GM23338 (cell line): ENCODE measurements around the gene DET1. TPM values are rescaled to one million over a fixed set of nuclear protein-coding genes. Genes with fewer than 3 reads are reported as not detected.

Experiments used
- ATAC-seq: fragments of 200-7000 bp; cut with Tn5 transposase; 3 replicates; pipeline ENCODE4 v1.9.1; 2020
- DNase-seq: peaks from one replicate; pipeline ENCODE4 v3.0.0-alpha.2; 2015; ENCODE audit warnings: low spot score
- H2AFZ ChIP-seq: fragments of 200-600 bp; sonication (generic); 2 replicates; pipeline ENCODE4 v1.8.0; 2016; ENCODE audit warnings: antibody characterized with exemption, mild to moderate bottlenecking, moderate library complexity
- H3F3A ChIP-seq: fragments of 200-600 bp; sonication (generic); replicated peaks from 2 replicates; pipeline ENCODE4 v1.8.0; 2017; ENCODE audit warnings: antibody characterized with exemption, mixed run types, low read depth
- H3K27ac ChIP-seq: fragments of 200-600 bp; sonication (generic); 2 replicates; pipeline ENCODE4 v1.6.1; 2016; ENCODE audit warnings: low read depth
- H3K27me3 ChIP-seq: fragments of 200-600 bp; sonication (generic); 2 replicates; pipeline ENCODE4 v1.8.0; 2016; ENCODE audit warnings: mild to moderate bottlenecking, mixed run types, moderate library complexity; ENCODE audit not compliant: insufficient read depth
- H3K36me3 ChIP-seq: fragments of 200-600 bp; sonication (generic); 2 replicates; pipeline ENCODE4 v1.8.0; 2016; ENCODE audit warnings: mild to moderate bottlenecking; ENCODE audit not compliant: insufficient read depth
- H3K4me1 ChIP-seq: fragments of 200-600 bp; sonication (generic); 2 replicates; pipeline ENCODE4 v1.8.0; 2016; ENCODE audit warnings: mild to moderate bottlenecking, moderate library complexity; ENCODE audit not compliant: insufficient read depth
- H3K4me2 ChIP-seq: fragments of 200-600 bp; sonication (generic); 2 replicates; pipeline ENCODE4 v1.7.1; 2017; ENCODE audit warnings: mixed run types
- H3K4me3 ChIP-seq: fragments of 200-600 bp; sonication (generic); 2 replicates; pipeline ENCODE4 v1.6.1; 2016; ENCODE audit warnings: mixed run types
- H3K79me2 ChIP-seq: fragments of 200-600 bp; sonication (generic); replicated peaks from 2 replicates; pipeline ENCODE4 v1.8.0; 2017; ENCODE audit warnings: mild to moderate bottlenecking; ENCODE audit not compliant: insufficient read depth
- H3K9me2 ChIP-seq: fragments of 200-600 bp; sonication (generic); 2 replicates; pipeline ENCODE4 v1.8.0; 2017; ENCODE audit not compliant: insufficient read depth
- H4K20me1 ChIP-seq: fragments of 200-600 bp; sonication (generic); replicated peaks from 2 replicates; pipeline ENCODE4 v1.8.0; 2017; ENCODE audit warnings: mild to moderate bottlenecking; ENCODE audit not compliant: insufficient read depth
- H3K27ac Mint-ChIP-seq: 2 replicates; pipeline ENCODE4 v1.8.0; 2020; ENCODE audit warnings: inconsistent platforms, mild to moderate bottlenecking, moderate library complexity, mixed read lengths
- H3K27me3 Mint-ChIP-seq: 3 replicates; pipeline ENCODE4 v1.8.0; 2022; ENCODE audit warnings: low read depth, mild to moderate bottlenecking, moderate library complexity, mixed read lengths, inconsistent platforms; ENCODE audit not compliant: insufficient read depth, poor library complexity
- H3K36me3 Mint-ChIP-seq: 3 replicates; pipeline ENCODE4 v1.8.0; 2021; ENCODE audit warnings: low read depth, mild to moderate bottlenecking, inconsistent platforms, moderate library complexity, mixed read lengths
- H3K4me1 Mint-ChIP-seq: 3 replicates; pipeline ENCODE4 v1.8.0; 2020; ENCODE audit warnings: mild to moderate bottlenecking, inconsistent platforms, mixed read lengths
- H3K4me3 Mint-ChIP-seq: 3 replicates; pipeline ENCODE4 v1.8.0; 2021; ENCODE audit warnings: moderate library complexity, mild to moderate bottlenecking, inconsistent platforms, mixed read lengths
- H3K9me3 Mint-ChIP-seq: 3 replicates; pipeline ENCODE4 v1.8.0; 2020; ENCODE audit warnings: moderate library complexity, mild to moderate bottlenecking, inconsistent platforms, mixed read lengths
- CREB1 ChIP-seq: fragments of 250-450 bp; sonication (Bioruptor Pico); IDR thresholded peaks from 2 replicates; pipeline ENCODE4 v1.5.0; 2020; ENCODE audit warnings: low read depth, mild to moderate bottlenecking, moderate library complexity
- CTCF ChIP-seq, 2 experiments: fragments of 200-600 bp in 1 of 2; sonication (generic) in 1 of 2; conservative IDR thresholded peaks; 2 replicates each; pipeline versions ENCODE4 v1.5.1 to v1.6.1; 2016 to 2017; ENCODE audit warnings: antibody characterized with exemption in 2 of 2, low read depth in 2 of 2, mild to moderate bottlenecking in 2 of 2, moderate library complexity in 1 of 2
- ETS1 ChIP-seq: IDR thresholded peaks from 2 replicates; pipeline ENCODE4 v1.6.1; 2016; ENCODE audit warnings: antibody characterized with exemption
- EZH2 ChIP-seq: fragments of 200-600 bp; sonication (generic); IDR thresholded peaks from one replicate; pipeline ENCODE4 v1.8.0; 2017; ENCODE audit warnings: antibody characterized with exemption, mild to moderate bottlenecking, low read depth; ENCODE audit not compliant: unreplicated experiment
- EZH2phosphoT487 ChIP-seq: fragments of 200-600 bp; sonication (generic); IDR thresholded peaks from one replicate; pipeline ENCODE4 v1.8.1; 2018; ENCODE audit warnings: antibody characterized with exemption; ENCODE audit not compliant: unreplicated experiment
- JUNB ChIP-seq: IDR thresholded peaks from one replicate; pipeline ENCODE4 v1.6.1; 2016; ENCODE audit warnings: antibody characterized with exemption; ENCODE audit not compliant: unreplicated experiment
- NANOG ChIP-seq: IDR thresholded peaks from 2 replicates; pipeline ENCODE4 v1.6.1; 2016; ENCODE audit warnings: antibody characterized with exemption, borderline replicate concordance
- POLR2AphosphoS5 ChIP-seq: IDR thresholded peaks from 2 replicates; pipeline ENCODE4 v1.6.1; 2016; ENCODE audit warnings: antibody characterized with exemption, low read depth
- REST ChIP-seq: IDR thresholded peaks from one replicate; pipeline ENCODE4 v1.6.1; 2018; ENCODE audit warnings: antibody characterized with exemption; ENCODE audit not compliant: unreplicated experiment
- STAT1 ChIP-seq: IDR thresholded peaks from one replicate; pipeline ENCODE4 v1.6.1; 2016; ENCODE audit warnings: antibody characterized with exemption; ENCODE audit not compliant: unreplicated experiment
- ZNF114 ChIP-seq: fragments of 250-450 bp; sonication (Bioruptor Pico); IDR thresholded peaks from 2 replicates; pipeline ENCODE4 v1.5.0; 2020; ENCODE audit warnings: mild to moderate bottlenecking, moderate library complexity
- ZNF331 ChIP-seq: fragments of 250-450 bp; sonication (Bioruptor Pico); IDR thresholded peaks from 2 replicates; pipeline ENCODE4 v1.5.0; 2020; ENCODE audit warnings: low read depth, mild to moderate bottlenecking, moderate library complexity
- ZNF462 ChIP-seq: fragments of 250-450 bp; sonication (Bioruptor Pico); IDR thresholded peaks from 2 replicates; pipeline ENCODE4 v1.5.0; 2020; ENCODE audit warnings: mild to moderate bottlenecking, moderate library complexity
- polyA plus RNA-seq: library from polyadenylated mRNA; unstranded; fragments of >200 nt; fragmentation: Nextera tagmentation; extraction: Ambion mirVana; gene quantifications from 2 replicates; pipeline ENCODE4 v1.2.1, GENCODE V29; 2016
- total RNA-seq: library from RNA; depleted of rRNA; stranded (reverse); fragments of >200 nt; shearing (Covaris generic); gene quantifications from 2 replicates; pipeline ENCODE4 v1.2.3, GENCODE V29; 2014

Gene DET1
- total and polyA plus RNA-seq, 2 experiments from 2014 or later, result 4.2 to 8.6 TPM

- Mint-ChIP-seq H3K4me1 (peaks cover 14% of the 10 kb centered on the region; the same call in 2 of the 3 replicates), H3K9me3 (no peaks in the 10 kb centered on the region; the same call in 2 of the 3 replicates), H3K36me3 (peaks cover 27% of the 10 kb centered on the region), H3K4me3 (peak within 1 kb of the TSS; percentile 99), H3K27me3 (peaks cover 7% of the 10 kb centered on the region), H3K27ac (peak within 1 kb of the TSS; percentile 99)
- H3K4me2 ChIP-seq, result peak within 1 kb of the TSS; percentile 94
- DNase-seq, result peak; percentile 96
- peaks cover 12% of the 10 kb centered on the region; the same call in 1 of the 2 replicates for H4K20me1 ChIP-seq
- peaks cover 9% of the 10 kb centered on the region; the same call in 1 of the 2 replicates for H3K4me1 ChIP-seq
- H3K9me2 ChIP-seq, result no peaks in the 10 kb centered on the region
- H3F3A ChIP-seq, result no peaks in the 10 kb centered on the region
- H2AFZ ChIP-seq, result peak within 1 kb of the TSS; percentile 87; the same call in 1 of the 2 replicates
- H3K27ac ChIP-seq, result peak within 1 kb of the TSS; percentile 90
- H3K27me3 ChIP-seq, result no peaks in the 10 kb centered on the region
- H3K4me3 ChIP-seq, result peak within 1 kb of the TSS; percentile 91
- peaks cover 25% of the 10 kb centered on the region for H3K36me3 ChIP-seq
- ATAC-seq, result peak; percentile 90
- peaks cover 43% of the 10 kb centered on the region for H3K79me2 ChIP-seq
- no peak for TF ChIP-seq CTCF (conservative IDR thresholded peaks at IDR 0.05; ENCODE audit: low read depth in 2 of 2)
- TF ChIP-seq ZNF462 (CRISPR knock-in tag), result no peak
- no peak for TF ChIP-seq ZNF331 (CRISPR knock-in tag)
- no peak for TF ChIP-seq EZH2
- TF ChIP-seq JUNB, result no peak
- TF ChIP-seq CREB1 (CRISPR knock-in tag), result peak; percentile 82
- no peak for TF ChIP-seq REST
- TF ChIP-seq ETS1, result peak; percentile 52; the same call in 1 of the 2 replicates
- TF ChIP-seq ZNF114, result no peak
- TF ChIP-seq EZH2phosphoT487, result no peak
- peak; percentile 60 for TF ChIP-seq POLR2AphosphoS5
- TF ChIP-seq STAT1, result no peak
- TF ChIP-seq NANOG, result no peak
Measured at GRCh38 chr15:88467073-88467934, 79.2 kb downstream of the DET1 start, which contains the start of the genes MRPL46 and MRPS11. Gene MRPL46, minus strand, starts transcription at chr15:88467388. Its CDS starts 11 bp downstream, at chr15:88467377. Gene MRPS11, plus strand, starts transcription at chr15:88467708. Its CDS starts 10 bp downstream, at chr15:88467718.
